Neural cell (in vitro differentiated cells): ENCODE measurements around the gene COMT. TPM values are rescaled to one million over a fixed set of nuclear protein-coding genes. Genes with fewer than 3 reads are reported as not detected.
A peak's percentile ranks its signal among the peaks of the same experiment; 100 is the strongest.

Experiments
- H2AFZ ChIP-seq: fragments of 200-600, 300-800 bp; sonication (generic), shearing (Covaris generic); 2 replicates; pipeline ENCODE4 v1.6.0; 2014; ENCODE audit warnings: low read depth, mild to moderate bottlenecking, antibody characterized with exemption, low read length, moderate library complexity
- H3F3A ChIP-seq: fragments of 200-600 bp; shearing (Covaris generic); 2 replicates; pipeline ENCODE4 v1.6.1; 2016; ENCODE audit warnings: mild to moderate bottlenecking, moderate library complexity, mixed read lengths, antibody characterized with exemption, low read length; ENCODE audit not compliant: insufficient read depth, poor library complexity, severe bottlenecking
- H3K27ac ChIP-seq: fragments of 200-600, 300-800 bp; sonication (generic), shearing (Covaris generic); 2 replicates; pipeline ENCODE4 v1.5.1; 2014; ENCODE audit warnings: mild to moderate bottlenecking, low read length, moderate library complexity
- H3K27me3 ChIP-seq: fragments of 300-800, 200-600 bp; sonication (generic), shearing (Covaris generic); 2 replicates; pipeline ENCODE4 v1.6.0; 2014; ENCODE audit warnings: mild to moderate bottlenecking, low read depth, low read length, moderate library complexity; ENCODE audit not compliant: insufficient read depth
- H3K36me3 ChIP-seq: fragments of 300-800, 200-600 bp; sonication (generic), shearing (Covaris generic); 2 replicates; pipeline ENCODE4 v1.5.1; 2014; ENCODE audit warnings: mild to moderate bottlenecking, antibody characterized with exemption, low read length, moderate library complexity; ENCODE audit not compliant: insufficient read depth
- H3K4me2 ChIP-seq: fragments of 300-800, 200-600 bp; sonication (generic), shearing (Covaris generic); 2 replicates; pipeline ENCODE4 v1.6.0; 2014; ENCODE audit warnings: mild to moderate bottlenecking, low read length
- H3K4me3 ChIP-seq: fragments of 300-800, 200-600 bp; sonication (generic), shearing (Covaris generic); 2 replicates; pipeline ENCODE4 v1.5.1; 2014; ENCODE audit warnings: mild to moderate bottlenecking, low read length, moderate library complexity
- H3K79me2 ChIP-seq: fragments of 200-600 bp; shearing (Covaris generic); replicated peaks from 2 replicates; pipeline ENCODE4 v1.6.0; 2014; ENCODE audit warnings: mild to moderate bottlenecking, low read length, moderate library complexity; ENCODE audit not compliant: insufficient read depth
- H3K9ac ChIP-seq: fragments of 300-800, 200-600 bp; sonication (generic), shearing (Covaris generic); 2 replicates; pipeline ENCODE4 v1.6.1; 2016; ENCODE audit warnings: mild to moderate bottlenecking, low read length, mixed read lengths
- H3K9me2 ChIP-seq: fragments of 200-600 bp; shearing (Covaris generic); 2 replicates; pipeline ENCODE4 v1.6.1; 2016; ENCODE audit warnings: mild to moderate bottlenecking, low read length, mixed read lengths; ENCODE audit not compliant: insufficient read depth
- H3K9me3 ChIP-seq: fragments of 200-600, 300-800 bp; sonication (generic), shearing (Covaris generic); 2 replicates; pipeline ENCODE4 v1.6.1; 2016; ENCODE audit warnings: mild to moderate bottlenecking, mixed run types, low read length, moderate library complexity, mixed read lengths
- H4K20me1 ChIP-seq: fragments of 200-600 bp; shearing (Covaris generic); 2 replicates; pipeline ENCODE4 v1.6.1; 2016; ENCODE audit warnings: mild to moderate bottlenecking, mixed run types; ENCODE audit not compliant: insufficient read depth
- EP300 ChIP-seq: fragments of 450-650 bp; conservative IDR thresholded peaks from 2 replicates; pipeline ENCODE4 v1.6.1; 2014; ENCODE audit warnings: antibody characterized with exemption, mild to moderate bottlenecking, moderate library complexity; ENCODE audit not compliant: poor library complexity, severe bottlenecking
- EZH2 ChIP-seq: fragments of 200-600, 300-800 bp; shearing (Covaris generic), sonication (generic); IDR thresholded peaks from 2 replicates; pipeline ENCODE4 v1.6.1; 2014; ENCODE audit warnings: antibody characterized with exemption, low read length, borderline replicate concordance, mild to moderate bottlenecking; ENCODE audit not compliant: insufficient read depth, poor library complexity, severe bottlenecking
- MXI1 ChIP-seq: fragments of 450-650 bp; conservative IDR thresholded peaks from 2 replicates; pipeline ENCODE4 v1.6.1; 2014; ENCODE audit warnings: antibody characterized with exemption, mild to moderate bottlenecking; ENCODE audit not compliant: poor library complexity, severe bottlenecking
- POLR2AphosphoS5 ChIP-seq: IDR thresholded peaks from 2 replicates; pipeline ENCODE4 v1.6.1; 2012
- RAD21 ChIP-seq: fragments of 450-650 bp; conservative IDR thresholded peaks from 2 replicates; pipeline ENCODE4 v1.6.1; 2014; ENCODE audit warnings: antibody characterized with exemption, mild to moderate bottlenecking, moderate library complexity
- REST ChIP-seq: IDR thresholded peaks from 2 replicates; pipeline ENCODE4 v1.6.1; 2012; ENCODE audit warnings: borderline replicate concordance
- SMC3 ChIP-seq: fragments of 450-650 bp; conservative IDR thresholded peaks from 2 replicates; pipeline ENCODE4 v1.6.1; 2014; ENCODE audit warnings: antibody characterized with exemption, mild to moderate bottlenecking, moderate library complexity; ENCODE audit not compliant: poor library complexity
- TAF1 ChIP-seq: IDR thresholded peaks from 2 replicates; pipeline ENCODE4 v1.6.1; 2012; ENCODE audit warnings: low read depth
- polyA plus RNA-seq: library from polyadenylated mRNA; depleted of rRNA; stranded (reverse); fragments of >200 nt; gene quantifications from 2 replicates; pipeline ENCODE4 v1.2.3, GENCODE V29; 2014
- TF ChIP-seq, protein P1 (sequence below): fragments of 450-650 bp; IDR thresholded peaks from 2 replicates; pipeline ENCODE4 v1.5.1; 2014; ENCODE audit warnings: antibody characterized with exemption, mild to moderate bottlenecking, moderate library complexity; ENCODE audit not compliant: poor library complexity, severe bottlenecking

The COMT gene
- polyA plus RNA-seq, 1 donor from 2014 or later, result 14.2 TPM

- no peak overlapping the region for H3K4me3 ChIP-seq
- no peak overlapping the region for H3K4me2 ChIP-seq
- no peaks in the 10 kb centered on the region for H3K9me2 ChIP-seq
- TF ChIP-seq MXI1 (no peak), REST (no peak), RAD21 (peak; percentile 56), SMC3 (peak; percentile 66), TAF1 (no peak)
- TF ChIP-seq, protein P1, sequence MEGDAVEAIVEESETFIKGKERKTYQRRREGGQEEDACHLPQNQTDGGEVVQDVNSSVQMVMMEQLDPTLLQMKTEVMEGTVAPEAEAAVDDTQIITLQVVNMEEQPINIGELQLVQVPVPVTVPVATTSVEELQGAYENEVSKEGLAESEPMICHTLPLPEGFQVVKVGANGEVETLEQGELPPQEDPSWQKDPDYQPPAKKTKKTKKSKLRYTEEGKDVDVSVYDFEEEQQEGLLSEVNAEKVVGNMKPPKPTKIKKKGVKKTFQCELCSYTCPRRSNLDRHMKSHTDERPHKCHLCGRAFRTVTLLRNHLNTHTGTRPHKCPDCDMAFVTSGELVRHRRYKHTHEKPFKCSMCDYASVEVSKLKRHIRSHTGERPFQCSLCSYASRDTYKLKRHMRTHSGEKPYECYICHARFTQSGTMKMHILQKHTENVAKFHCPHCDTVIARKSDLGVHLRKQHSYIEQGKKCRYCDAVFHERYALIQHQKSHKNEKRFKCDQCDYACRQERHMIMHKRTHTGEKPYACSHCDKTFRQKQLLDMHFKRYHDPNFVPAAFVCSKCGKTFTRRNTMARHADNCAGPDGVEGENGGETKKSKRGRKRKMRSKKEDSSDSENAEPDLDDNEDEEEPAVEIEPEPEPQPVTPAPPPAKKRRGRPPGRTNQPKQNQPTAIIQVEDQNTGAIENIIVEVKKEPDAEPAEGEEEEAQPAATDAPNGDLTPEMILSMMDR, result peak; percentile 60
- H3F3A ChIP-seq, result no peaks in the 10 kb centered on the region
- H3K27me3 ChIP-seq, result peaks cover 8% of the 10 kb centered on the region
- no peaks in the 10 kb centered on the region for H4K20me1 ChIP-seq
- no peaks in the 10 kb centered on the region for H3K79me2 ChIP-seq
- H3K27ac ChIP-seq, result no peak overlapping the region
- no peaks in the 10 kb centered on the region for H3K9me3 ChIP-seq
- H3K36me3 ChIP-seq, result no peaks in the 10 kb centered on the region
- H3K9ac ChIP-seq, result no peak overlapping the region
- no peak overlapping the region for H2AFZ ChIP-seq
Observed at GRCh38 chr22:20013382-20013871, 71.9 kb downstream of the COMT start.

GRCh38 chr22:20014526-20015186 is 73.1 kb downstream of the COMT start:
- Histone ChIP-seq H3K4me2 (no peak overlapping the region), H3K27ac (no peak overlapping the region), H3K36me3 (no peaks in the 10 kb centered on the region), H4K20me1 (no peaks in the 10 kb centered on the region), H3K9me2 (no peaks in the 10 kb centered on the region), H3K79me2 (no peaks in the 10 kb centered on the region), H2AFZ (no peak overlapping the region), H3K9me3 (no peaks in the 10 kb centered on the region), H3K27me3 (peaks cover 20% of the 10 kb centered on the region), H3K9ac (no peak overlapping the region), H3F3A (no peaks in the 10 kb centered on the region), H3K4me3 (peak overlapping the region; percentile 76)
- TF ChIP-seq POLR2AphosphoS5, result no peak
- TF ChIP-seq TAF1, result no peak
- no peak for TF ChIP-seq EZH2
- no peak for TF ChIP-seq SMC3
- TF ChIP-seq EP300, result no peak
- TF ChIP-seq MXI1, result no peak
- TF ChIP-seq RAD21, result no peak
- no peak for TF ChIP-seq REST
- TF ChIP-seq, protein P1, result no peak
